Activated CD8-positive, alpha-beta T cell treated with anti-CD3 and anti-CD28 coated beads for 36 hours (primary cell): ENCODE data around the gene TANC2. TPM values are rescaled to one million over a fixed set of nuclear protein-coding genes. Genes with fewer than 3 reads are reported as not detected.

Source experiments
- ATAC-seq: fragments of 200-7000 bp; cut with Tn5 transposase; one replicate; pipeline ENCODE4 v1.10.0; 2021; ENCODE audit warnings: mild to moderate bottlenecking, moderate library complexity
- CTCF ChIA-PET: fragments of 350-600 bp; sonication (Branson Sonifier 250); formaldehyde crosslinking; loops from one replicate; lab custom pipeline; 2021; ENCODE audit warnings: antibody characterized with exemption; lab: Charles Lee
- POLR2A ChIA-PET: fragments of 350-600 bp; sonication (Branson Sonifier 250); formaldehyde crosslinking; loops from one replicate; lab custom pipeline; 2021; ENCODE audit warnings: antibody characterized with exemption; lab: Charles Lee
- DNase-seq: peaks from one replicate; pipeline ENCODE4 v3.0.0-alpha.2; 2020
- H3K27ac Mint-ChIP-seq: one replicate; pipeline ENCODE4 v1.8.0; 2021; ENCODE audit warnings: mild to moderate bottlenecking, mixed read lengths
- H3K27me3 Mint-ChIP-seq: one replicate; pipeline ENCODE4 v1.8.0; 2021; ENCODE audit warnings: mixed read lengths
- H3K36me3 Mint-ChIP-seq: one replicate; pipeline ENCODE4 v1.8.0; 2021; ENCODE audit warnings: low read depth, mixed read lengths
- H3K4me1 Mint-ChIP-seq: one replicate; pipeline ENCODE4 v1.8.0; 2021; ENCODE audit warnings: low read depth, mixed read lengths
- H3K4me3 Mint-ChIP-seq: one replicate; pipeline ENCODE4 v1.8.0; 2021; ENCODE audit warnings: mild to moderate bottlenecking, moderate library complexity, mixed read lengths
- H3K9me3 Mint-ChIP-seq: one replicate; pipeline ENCODE4 v1.8.0; 2021; ENCODE audit warnings: mixed read lengths
- intact Hi-C: fragments of 100-400 bp; cut with micrococcal nuclease; formaldehyde crosslinking; loops from one replicate; pipeline ENCODE4 v1.10.0; 2022
- total RNA-seq, 2 experiments: library from RNA; stranded (reverse); gene quantifications; one replicate each; pipeline ENCODE4 v1.2.3, GENCODE V29; 2021
- TF ChIP-seq, protein P1 (sequence below): fragments of 200-600 bp; IDR thresholded peaks from one replicate; pipeline ENCODE4 v1.8.0; 2022; ENCODE audit warnings: antibody characterized with exemption, mild to moderate bottlenecking

The TANC2 gene
- total RNA-seq, 2 experiments from 2014 or later = 7.9 to 9.6 TPM

GRCh38 chr17:62941358-62941991 lies 24.6 kb upstream of the TANC2 start:
- no peak overlapping the region for H3K4me3 Mint-ChIP-seq
- no peaks in the 10 kb centered on the region for H3K36me3 Mint-ChIP-seq
- intact Hi-C loops = no loop called here
- DNase-seq = no peak
- CTCF ChIA-PET = no interaction called here
- H3K9me3 Mint-ChIP-seq = peaks cover 15% of the 10 kb centered on the region
- H3K27ac Mint-ChIP-seq = no peak overlapping the region
- POLR2A ChIA-PET = no interaction called here
- no peaks in the 10 kb centered on the region for H3K4me1 Mint-ChIP-seq
- TF ChIP-seq, protein P1, sequence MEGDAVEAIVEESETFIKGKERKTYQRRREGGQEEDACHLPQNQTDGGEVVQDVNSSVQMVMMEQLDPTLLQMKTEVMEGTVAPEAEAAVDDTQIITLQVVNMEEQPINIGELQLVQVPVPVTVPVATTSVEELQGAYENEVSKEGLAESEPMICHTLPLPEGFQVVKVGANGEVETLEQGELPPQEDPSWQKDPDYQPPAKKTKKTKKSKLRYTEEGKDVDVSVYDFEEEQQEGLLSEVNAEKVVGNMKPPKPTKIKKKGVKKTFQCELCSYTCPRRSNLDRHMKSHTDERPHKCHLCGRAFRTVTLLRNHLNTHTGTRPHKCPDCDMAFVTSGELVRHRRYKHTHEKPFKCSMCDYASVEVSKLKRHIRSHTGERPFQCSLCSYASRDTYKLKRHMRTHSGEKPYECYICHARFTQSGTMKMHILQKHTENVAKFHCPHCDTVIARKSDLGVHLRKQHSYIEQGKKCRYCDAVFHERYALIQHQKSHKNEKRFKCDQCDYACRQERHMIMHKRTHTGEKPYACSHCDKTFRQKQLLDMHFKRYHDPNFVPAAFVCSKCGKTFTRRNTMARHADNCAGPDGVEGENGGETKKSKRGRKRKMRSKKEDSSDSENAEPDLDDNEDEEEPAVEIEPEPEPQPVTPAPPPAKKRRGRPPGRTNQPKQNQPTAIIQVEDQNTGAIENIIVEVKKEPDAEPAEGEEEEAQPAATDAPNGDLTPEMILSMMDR = no peak
- peaks cover 9% of the 10 kb centered on the region for H3K27me3 Mint-ChIP-seq
- ATAC-seq = no peak

GRCh38 chr17:62948370-62948769 lies 17.7 kb upstream of the TANC2 start:
- TF ChIP-seq, protein P1 = no peak
- H3K27me3 Mint-ChIP-seq = peaks cover 6% of the 10 kb centered on the region
- H3K36me3 Mint-ChIP-seq = no peaks in the 10 kb centered on the region
- ChIA-PET CTCF (no interaction called here), POLR2A (no interaction called here)
- no peak for DNase-seq
- intact Hi-C loops = no loop called here
- H3K27ac Mint-ChIP-seq = no peak overlapping the region
- no peak overlapping the region for H3K4me3 Mint-ChIP-seq
- no peak for ATAC-seq
- no peaks in the 10 kb centered on the region for H3K4me1 Mint-ChIP-seq
- no peaks in the 10 kb centered on the region for H3K9me3 Mint-ChIP-seq

DNA sequence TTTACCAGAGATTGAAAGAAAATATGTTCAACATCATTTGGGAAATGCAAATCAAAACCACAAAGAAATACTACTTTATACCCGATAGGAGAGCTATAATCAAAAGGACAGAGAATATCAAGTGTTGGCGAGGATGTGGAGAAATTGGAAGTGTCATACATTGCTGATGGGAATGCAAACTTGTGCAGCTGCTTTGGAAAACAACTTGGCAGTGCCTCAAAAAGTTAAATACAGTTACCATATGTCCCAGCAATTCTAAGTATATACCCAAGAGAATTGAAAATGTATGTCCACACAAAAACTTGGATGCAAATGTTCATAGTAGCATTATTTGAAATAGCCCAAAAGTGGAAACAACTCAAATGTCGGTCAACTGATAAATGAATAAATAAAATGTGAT lies 17.0 kb upstream of the TANC2 start:
- Mint-ChIP-seq H3K27me3 (peaks cover 6% of the 10 kb centered on the region), H3K27ac (no peak overlapping the region), H3K4me3 (no peak overlapping the region), H3K9me3 (no peaks in the 10 kb centered on the region), H3K4me1 (no peaks in the 10 kb centered on the region), H3K36me3 (no peaks in the 10 kb centered on the region)
- TF ChIP-seq, protein P1 = no peak
- DNase-seq = no peak
- POLR2A ChIA-PET = no interaction called here
- intact Hi-C loops = no loop called here
- ATAC-seq = no peak
- CTCF ChIA-PET = no interaction called here

GRCh38 chr17:62950067-62950466 lies 16.0 kb upstream of the TANC2 start:
- ATAC-seq = no peak
- Mint-ChIP-seq H3K27me3 (peaks cover 6% of the 10 kb centered on the region), H3K9me3 (no peaks in the 10 kb centered on the region), H3K4me1 (no peaks in the 10 kb centered on the region), H3K36me3 (no peaks in the 10 kb centered on the region), H3K27ac (no peak overlapping the region), H3K4me3 (no peak overlapping the region)
- DNase-seq = no peak
- CTCF ChIA-PET = no interaction called here
- TF ChIP-seq, protein P1 = no peak
- POLR2A ChIA-PET = no interaction called here
- intact Hi-C loops = no loop called here

GRCh38 chr17:62955841-62956352 lies 10.1 kb upstream of the TANC2 start:
- ChIA-PET POLR2A (no interaction called here), CTCF (no interaction called here)
- H3K9me3 Mint-ChIP-seq = no peaks in the 10 kb centered on the region
- ATAC-seq = no peak
- H3K36me3 Mint-ChIP-seq = no peaks in the 10 kb centered on the region
- no peak overlapping the region for H3K4me3 Mint-ChIP-seq
- H3K27me3 Mint-ChIP-seq = peaks cover 3% of the 10 kb centered on the region
- TF ChIP-seq, protein P1 = no peak
- H3K4me1 Mint-ChIP-seq = no peaks in the 10 kb centered on the region
- no peak overlapping the region for H3K27ac Mint-ChIP-seq
- intact Hi-C loops = no loop called here
- no peak for DNase-seq
